IMR-90 (cell line): ENCODE measurements around the gene TCERG1L. TPM values are rescaled to one million over a fixed set of nuclear protein-coding genes. Genes with fewer than 3 reads are reported as not detected.

Source experiments
- ATAC-seq: fragments of 200-7000 bp; cut with Tn5 transposase; 2 replicates; pipeline ENCODE4 v1.9.1; 2020; ENCODE audit warnings: low read depth, mild to moderate bottlenecking, moderate library complexity
- BruUV-seq: library from RNA; stranded (reverse); fragments of 400-500 nt; replicated peaks from 2 replicates; lab custom pipeline; 2021; lab: Mats Ljungman, UMichigan
- CTCF ChIA-PET: fragments of 300-600 bp; formaldehyde crosslinking; extraction: SDS; loops from one replicate; lab custom pipeline; 2021; ENCODE audit warnings: antibody characterized with exemption; lab: Yijun Ruan, JAX
- POLR2A ChIA-PET: fragments of 300-600 bp; sonication (Branson Sonifier 250); formaldehyde crosslinking; loops from one replicate; lab custom pipeline; 2022; ENCODE audit warnings: antibody characterized with exemption; ENCODE audit not compliant: unreplicated experiment; lab: Charles Lee
- DNase-seq: peaks from one replicate; pipeline ENCODE4 v3.0.0; 2013
- H2AFZ ChIP-seq: replicated peaks from 2 replicates; pipeline ENCODE3; 2013; ENCODE audit warnings: low read length, mild to moderate bottlenecking; ENCODE audit not compliant: poor library complexity
- H2AK5ac ChIP-seq: 2 replicates; pipeline ENCODE4 v1.6.1; 2013; ENCODE audit warnings: low read depth, low read length, inconsistent platforms
- H2AK9ac ChIP-seq: replicated peaks from 2 replicates; pipeline ENCODE3; 2013; ENCODE audit warnings: mild to moderate bottlenecking, low read depth, low read length, moderate library complexity; ENCODE audit not compliant: poor library complexity
- H2BK120ac ChIP-seq: 2 replicates; pipeline ENCODE4 v1.6.1; 2013; ENCODE audit warnings: low read depth, low read length, inconsistent platforms
- H2BK15ac ChIP-seq: 3 replicates; pipeline ENCODE4 v1.6.1; 2013; ENCODE audit warnings: low read depth, low read length, inconsistent platforms
- H2BK20ac ChIP-seq: 2 replicates; pipeline ENCODE4 v1.6.1; 2013; ENCODE audit warnings: low read depth, mild to moderate bottlenecking, inconsistent platforms, low read length, moderate library complexity
- H2BK5ac ChIP-seq: 2 replicates; pipeline ENCODE4 v1.6.1; 2013; ENCODE audit warnings: mild to moderate bottlenecking, low read depth, low read length, inconsistent platforms; ENCODE audit not compliant: poor library complexity, severe bottlenecking
- H3K14ac ChIP-seq: replicated peaks from 2 replicates; pipeline ENCODE4 v1.6.1; 2013; ENCODE audit warnings: low read depth, low read length, inconsistent platforms
- H3K18ac ChIP-seq: 2 replicates; pipeline ENCODE4 v1.6.1; 2013; ENCODE audit warnings: low read depth, low read length, control low read depth
- H3K23ac ChIP-seq: 2 replicates; pipeline ENCODE4 v1.6.1; 2013; ENCODE audit warnings: low read depth, low read length, inconsistent platforms
- H3K27ac ChIP-seq: 2 replicates; pipeline ENCODE4 v1.5.1; 2013; ENCODE audit warnings: mild to moderate bottlenecking, control low read depth, low read length; ENCODE audit not compliant: insufficient read depth
- H3K27me3 ChIP-seq: 2 replicates; pipeline ENCODE4 v1.6.1; 2013; ENCODE audit warnings: low read length; ENCODE audit not compliant: control insufficient read depth, insufficient read depth
- H3K36me3 ChIP-seq: 2 replicates; pipeline ENCODE4 v1.6.1; 2013; ENCODE audit warnings: low read length, mixed read lengths; ENCODE audit not compliant: control insufficient read depth, insufficient read depth
- H3K4ac ChIP-seq: 2 replicates; pipeline ENCODE4 v1.6.1; 2013; ENCODE audit warnings: low read depth, low read length, inconsistent platforms
- H3K4me1 ChIP-seq: 2 replicates; pipeline ENCODE4 v1.6.1; 2013; ENCODE audit warnings: low read length, mixed read lengths; ENCODE audit not compliant: control insufficient read depth, insufficient read depth
- H3K4me2 ChIP-seq: 2 replicates; pipeline ENCODE4 v1.6.1; 2013; ENCODE audit warnings: low read depth, mild to moderate bottlenecking, control low read depth, low read length, moderate library complexity
- H3K4me3 ChIP-seq: 2 replicates; pipeline ENCODE4 v1.5.1; 2013; ENCODE audit warnings: low read depth, mild to moderate bottlenecking, control low read depth, low read length, moderate library complexity; ENCODE audit not compliant: insufficient read depth
- H3K56ac ChIP-seq: 2 replicates; pipeline ENCODE4 v1.6.1; 2013; ENCODE audit warnings: low read length, inconsistent platforms; ENCODE audit not compliant: insufficient read depth; ENCODE audit errors: extremely low read depth
- H3K79me1 ChIP-seq, 2 experiments: 2 replicates each; pipeline ENCODE4 v1.6.1; 2013; ENCODE audit warnings: low read length in 2 of 2, inconsistent platforms in 1 of 2, low read depth in 1 of 2
- H3K9ac ChIP-seq: 2 replicates; pipeline ENCODE4 v1.6.1; 2013; ENCODE audit warnings: low read depth, low read length, control low read depth
- H3K9me1 ChIP-seq: 2 replicates; pipeline ENCODE4 v1.6.1; 2013; ENCODE audit warnings: low read length, inconsistent platforms; ENCODE audit not compliant: insufficient read depth
- H3K9me3 ChIP-seq: 2 replicates; pipeline ENCODE4 v1.6.1; 2013; ENCODE audit warnings: low read length; ENCODE audit not compliant: control insufficient read depth, insufficient read depth
- H4K20me1 ChIP-seq: 2 replicates; pipeline ENCODE4 v1.6.1; 2013; ENCODE audit warnings: low read length, inconsistent platforms; ENCODE audit not compliant: insufficient read depth
- H4K5ac ChIP-seq: 2 replicates; pipeline ENCODE4 v1.6.1; 2013; ENCODE audit warnings: mild to moderate bottlenecking, low read depth, low read length, control low read depth
- H4K8ac ChIP-seq, 2 experiments: 2 replicates each; pipeline ENCODE4 v1.6.1; 2013; ENCODE audit warnings: low read depth in 2 of 2, low read length in 2 of 2, control low read depth in 1 of 2, inconsistent platforms in 1 of 2
- H4K91ac ChIP-seq: 2 replicates; pipeline ENCODE4 v1.6.1; 2013; ENCODE audit warnings: low read depth, low read length, inconsistent platforms; ENCODE audit not compliant: insufficient read depth
- BHLHE40 ChIP-seq: fragments of 150-350 bp; IDR thresholded peaks from 2 replicates; pipeline ENCODE4 v1.6.1; 2016; ENCODE audit warnings: mild to moderate bottlenecking, low read depth, low read length
- FOS ChIP-seq: fragments of 150-350 bp; IDR thresholded peaks from 2 replicates; pipeline ENCODE4 v1.6.1; 2016; ENCODE audit warnings: low read depth, low read length
- WGBS, 2 experiments: methylation state at CpG; one replicate each; pipeline versions ENCODE4 v1.1.5 to v1.1.7; 2013; ENCODE audit warnings: missing lambda C conversion rate in 2 of 2; ENCODE audit not compliant: insufficient read length in 1 of 2; ENCODE audit errors: extremely low coverage in 2 of 2; 5-methylcytosine and 5-hydroxymethylcytosine counted together
- dilution Hi-C: fragments of 300-500 bp; cut with HindIII; formaldehyde crosslinking; loops from one replicate; pipeline ENCODE4 v1.14.3; 2018; ENCODE audit warnings: low sequenced_read_pairs; ENCODE audit not compliant: unreplicated experiment
- in situ Hi-C: fragments of 300-500 bp; cut with MboI; formaldehyde crosslinking; loops from 3 replicates; pipeline ENCODE4 v1.14.3; 2019; ENCODE audit warnings: low sequenced_read_pairs, inconsistent platforms, mixed read lengths
- intact Hi-C: fragments of 100-400 bp; cut with micrococcal nuclease; formaldehyde crosslinking; loops from 2 replicates; pipeline ENCODE4 v1.10.0; 2022
- polyA plus RNA-seq, 3 experiments: library from polyadenylated mRNA; depleted of rRNA; stranded (reverse); fragments of >200 nt; gene quantifications; 2 replicates each; pipeline ENCODE4 v1.2.3, GENCODE V29; 2012; ENCODE audit warnings: low replicate concordance in 1 of 3
- total RNA-seq: library from RNA; depleted of rRNA; stranded (reverse); fragments of >200 nt; gene quantifications from 2 replicates; pipeline ENCODE4 v1.2.3, GENCODE V29; 2012

Gene TCERG1L
- total and polyA plus RNA-seq, 2 of the 4 experiments (the other 2 are of a cell fraction): not detected

- ChIA-PET POLR2A (no interaction called here), CTCF (no interaction called here)
- peaks cover 59% of the 10 kb centered on the region for H3K9me3 ChIP-seq
- no peak overlapping the region for H3K23ac ChIP-seq
- in situ Hi-C loops (no loop called here), intact Hi-C loops (no loop called here), dilution Hi-C loops (no loop called here)
- H3K36me3 ChIP-seq: no peaks in the 10 kb centered on the region
- H2AFZ ChIP-seq: no peak overlapping the region
- no peak overlapping the region for H2AK5ac ChIP-seq
- no TSS peak for BruUV-seq
- no peak overlapping the region for H3K9ac ChIP-seq
- H2BK5ac ChIP-seq: no peak overlapping the region
- no peak overlapping the region for H2BK20ac ChIP-seq
- H4K5ac ChIP-seq: no peak overlapping the region
- no peak overlapping the region for H3K14ac ChIP-seq
- ATAC-seq: no peak
- TF ChIP-seq BHLHE40 (no peak), FOS (no peak)
- H3K18ac ChIP-seq: no peak overlapping the region
- 67% methylated on average over 1 of the region's 9 CpGs; no CpG with 5 or more reads in 1 of the 2 experiments for WGBS, 2 experiments
- no peak overlapping the region for H4K91ac ChIP-seq
- H2AK9ac ChIP-seq: no peak overlapping the region
- no peak overlapping the region for H3K4me3 ChIP-seq
- no peak overlapping the region for H3K27ac ChIP-seq
- H3K4me1 ChIP-seq: no peaks in the 10 kb centered on the region
- H3K4ac ChIP-seq: no peak overlapping the region
- H2BK120ac ChIP-seq: no peak overlapping the region
- no peaks in the 10 kb centered on the region for H3K27me3 ChIP-seq
- H3K56ac ChIP-seq: no peak overlapping the region
- H2BK15ac ChIP-seq: no peak overlapping the region
- H4K20me1 ChIP-seq: no peaks in the 10 kb centered on the region
- no peak for DNase-seq
- H3K79me1 ChIP-seq: no peaks in the 10 kb centered on the region
- no peak overlapping the region for H3K4me2 ChIP-seq
- no peaks in the 10 kb centered on the region for H3K9me1 ChIP-seq
- no peak overlapping the region for H4K8ac ChIP-seq
These were observed 164.7 kb downstream of the TCERG1L start for GRCh38 chr10:131146790-131147189.
